WERI-Rb-1 (cell line): ENCODE results near the gene BLVRA.
"Not testable (repeated sequence)": the region's sequence is repeated elsewhere in the genome, so short reads cannot be mapped to it uniquely, and the experiment has no call there.

ENCODE experiments used
- DNase-seq: peaks from one replicate; pipeline ENCODE4 v3.0.0-alpha.2; 2020
- H3K27ac ChIP-seq: fragments of 250-450 bp; sonication (Bioruptor Pico); 2 replicates; pipeline ENCODE4 v1.5.1; 2020; ENCODE audit warnings: mild to moderate bottlenecking, moderate library complexity
- H3K27me3 ChIP-seq: fragments of 250-450 bp; sonication (Bioruptor Pico); 2 replicates; pipeline ENCODE4 v1.5.1; 2021; ENCODE audit warnings: mild to moderate bottlenecking, low read depth, moderate library complexity; ENCODE audit not compliant: insufficient read depth, severe bottlenecking
- H3K36me3 ChIP-seq: fragments of 250-450 bp; sonication (Bioruptor Pico); 2 replicates; pipeline ENCODE4 v1.5.1; 2020; ENCODE audit warnings: mild to moderate bottlenecking, moderate library complexity
- H3K4me3 ChIP-seq: 2 replicates; pipeline ENCODE4 v1.5.1; 2011; ENCODE audit warnings: low read depth, mild to moderate bottlenecking, control low read depth, low read length
- H3K9me3 ChIP-seq: fragments of 250-450 bp; sonication (Bioruptor Pico); 2 replicates; pipeline ENCODE4 v1.5.1; 2021; ENCODE audit warnings: mild to moderate bottlenecking, moderate library complexity; ENCODE audit not compliant: severe bottlenecking
- CTCF ChIP-seq: IDR thresholded peaks from 2 replicates; pipeline ENCODE4 v1.5.1; 2011; ENCODE audit warnings: low read depth, mild to moderate bottlenecking, control low read depth, inconsistent platforms, low read length

The BLVRA gene

GRCh38 chr7:43799605-43800004 is 41.1 kb downstream of the BLVRA start:
- TF ChIP-seq CTCF = no peak
- no peak overlapping the region for H3K4me3 ChIP-seq
- DNase-seq = no peak
- H3K36me3 ChIP-seq = peaks cover 21% of the 10 kb centered on the region
- no peak overlapping the region for H3K27ac ChIP-seq
- no peaks in the 10 kb centered on the region for H3K27me3 ChIP-seq
- no peaks in the 10 kb centered on the region for H3K9me3 ChIP-seq

- H3K9me3 ChIP-seq = no peaks in the 10 kb centered on the region
- H3K36me3 ChIP-seq = peaks cover 31% of the 10 kb centered on the region
- H3K27me3 ChIP-seq = no peaks in the 10 kb centered on the region
- peak; percentile 92 for DNase-seq
- peak overlapping the region; percentile 86 for H3K27ac ChIP-seq
- no peak for TF ChIP-seq CTCF
- peak overlapping the region; percentile 2; the same call in 1 of the 2 replicates for H3K4me3 ChIP-seq
Observed at GRCh38 chr7:43803865-43804264, 45.4 kb downstream of the BLVRA start.

- no peak for DNase-seq
- TF ChIP-seq CTCF = no peak
- no peaks in the 10 kb centered on the region for H3K9me3 ChIP-seq
Observed at GRCh38 chr7:43808410-43808809, 49.9 kb downstream of the BLVRA start.

GRCh38 chr7:43810195-43810941 is 51.9 kb downstream of the BLVRA start:
- H3K36me3 ChIP-seq = peaks cover 16% of the 10 kb centered on the region
- not testable (repeated sequence) for H3K27me3 ChIP-seq, H3K9me3 ChIP-seq, H3K4me3 ChIP-seq, H3K27ac ChIP-seq
- TF ChIP-seq CTCF = peak; percentile 57; the same call in 1 of the 2 replicates
- DNase-seq = peak; percentile 83

More at GRCh38 chr7:43808410-43808809, 49.9 kb downstream of the BLVRA start:
- Histone ChIP-seq H3K27ac (no peak overlapping the region), H3K4me3 (no peak overlapping the region), H3K36me3 (peaks cover 18% of the 10 kb centered on the region), H3K27me3 (no peaks in the 10 kb centered on the region)

- DNase-seq = no peak
- Histone ChIP-seq H3K36me3 (no peaks in the 10 kb centered on the region), H3K27ac (no peak overlapping the region), H3K27me3 (no peaks in the 10 kb centered on the region), H3K9me3 (no peaks in the 10 kb centered on the region), H3K4me3 (no peak overlapping the region)
- TF ChIP-seq CTCF = no peak
Observed at GRCh38 chr7:43815373-43815772, 56.9 kb downstream of the BLVRA start.

- H3K9me3 ChIP-seq = not testable (repeated sequence)
Observed at GRCh38 chr7:43816046-43816797, 57.7 kb downstream of the BLVRA start.

GRCh38 chr7:43823425-43823824 is 64.9 kb downstream of the BLVRA start:
- H3K4me3 ChIP-seq, DNase-seq, H3K27ac ChIP-seq, H3K9me3 ChIP-seq, H3K36me3 ChIP-seq, H3K27me3 ChIP-seq: not testable (repeated sequence)

More at GRCh38 chr7:43816046-43816797, 57.7 kb downstream of the BLVRA start:
- not testable (repeated sequence) for H3K27ac ChIP-seq, DNase-seq, H3K36me3 ChIP-seq, H3K4me3 ChIP-seq, H3K27me3 ChIP-seq
